Uterus (tissue), 4 donors: ENCODE data around the gene TBC1D16. TPM values are rescaled to one million over a fixed set of nuclear protein-coding genes. Genes with fewer than 3 reads are reported as not detected.

ENCODE experiments used
- DNase-seq, 2 donors: peaks; one replicate each; pipeline ENCODE4 v3.0.0-alpha.2; 2019 to 2020
- H3K27ac ChIP-seq, 2 donors: fragments of 200-600 bp; sonication (generic); 1 replicate in 1 of 2; 2 replicates in 1 of 2; pipeline ENCODE4 v1.5.1; 2016 to 2018
- H3K27me3 ChIP-seq, 2 donors: fragments of 200-600 bp; sonication (generic); one replicate each; pipeline ENCODE4 v1.5.1; 2018 to 2019; ENCODE audit warnings: control low read depth in 1 of 2
- H3K36me3 ChIP-seq, 2 donors: fragments of 200-600 bp; sonication (generic); one replicate each; pipeline ENCODE4 v1.5.1; 2019; ENCODE audit warnings: control low read depth in 1 of 2
- H3K4me1 ChIP-seq, 2 donors: fragments of 200-600 bp; sonication (generic); one replicate each; pipeline ENCODE4 v1.5.1; 2018 to 2019; ENCODE audit warnings: control low read depth in 1 of 2
- H3K4me3 ChIP-seq, 2 donors: fragments of 200-600 bp; sonication (generic); 1 replicate in 1 of 2; 2 replicates in 1 of 2; pipeline ENCODE4 v1.5.1; 2018 to 2019; ENCODE audit warnings: mild to moderate bottlenecking in 1 of 2
- H3K9me3 ChIP-seq, 2 donors: fragments of 200-600 bp; sonication (generic); one replicate each; pipeline ENCODE4 v1.5.1; 2019; ENCODE audit warnings: control low read depth in 1 of 2
- CTCF ChIP-seq, 4 experiments: fragments of 200-600 bp in 2 of 4; fragments of 450-650 bp in 2 of 4; sonication (generic) in 2 of 4; IDR thresholded peaks; one replicate each; pipeline ENCODE4 v1.5.1; 2016 to 2019; ENCODE audit warnings: antibody characterized with exemption in 4 of 4, mild to moderate bottlenecking in 2 of 4, moderate library complexity in 1 of 4
- POLR2A ChIP-seq, 2 donors: fragments of 450-650 bp; IDR thresholded peaks; one replicate each; pipeline ENCODE4 v1.6.1; 2016; ENCODE audit warnings: antibody characterized with exemption in 2 of 2, mild to moderate bottlenecking in 1 of 2, moderate library complexity in 1 of 2
- intact Hi-C: fragments of 100-400 bp; cut with DNase I; formaldehyde crosslinking; loops from one replicate; pipeline ENCODE4 v1.15.1; 2023; ENCODE audit warnings: low total_unique reads
- total RNA-seq, 4 donors: library from RNA; depleted of rRNA in 3 of 4; stranded (reverse); fragments of >200 nt in 3 of 4; gene quantifications; one replicate each; pipeline versions ENCODE4 v1.1.0 to v1.2.4, GENCODE V29; 2014 to 2023
- donor health status: DM: yes; HTN: yes; CAD: no.

TBC1D16 gene
- total RNA-seq, 4 donors from 2014 or later, result 3.8 to 58.2 (median 18.3) TPM

- H3K4me3 ChIP-seq, result no peak overlapping the region
- TF ChIP-seq CTCF (IDR thresholded peaks at IDR 0.05), result no peak
- TF ChIP-seq POLR2A (IDR thresholded peaks at IDR 0.05), result no peak
- peaks cover 11 to 16% of the 10 kb centered on the region in 2 donors for H3K27me3 ChIP-seq
- peaks cover 0 to 7% of the 10 kb centered on the region in 2 donors for H3K4me1 ChIP-seq
- no peak overlapping the region for H3K27ac ChIP-seq
- no peaks in the 10 kb centered on the region for H3K9me3 ChIP-seq
- DNase-seq, result no peak
- no peaks in the 10 kb centered on the region for H3K36me3 ChIP-seq
- intact Hi-C loops, result no loop called here
These were observed 101.6 kb downstream of the TBC1D16 start for GRCh38 chr17:79933863-79934652.

GRCh38 chr17:79932451-79933306, 103.0 kb downstream of the TBC1D16 start:
- Histone ChIP-seq H3K4me3 (no peak overlapping the region), H3K9me3 (no peaks in the 10 kb centered on the region), H3K27me3 (peaks cover 17 to 26% of the 10 kb centered on the region in 2 donors), H3K36me3 (no peaks in the 10 kb centered on the region), H3K4me1 (peaks cover 0 to 7% of the 10 kb centered on the region in 2 donors), H3K27ac (no peak overlapping the region)
- no peak for DNase-seq
- intact Hi-C loops, result no loop called here
- TF ChIP-seq POLR2A (IDR thresholded peaks at IDR 0.05), result no peak
- TF ChIP-seq CTCF (IDR thresholded peaks at IDR 0.05), result no peak

GRCh38 chr17:79931817-79932309, 103.8 kb downstream of the TBC1D16 start:
- no peak overlapping the region for H3K27ac ChIP-seq
- TF ChIP-seq CTCF (IDR thresholded peaks at IDR 0.05), result no peak
- no peak for TF ChIP-seq POLR2A (IDR thresholded peaks at IDR 0.05)
- H3K9me3 ChIP-seq, result no peaks in the 10 kb centered on the region
- H3K27me3 ChIP-seq, result peaks cover 17 to 35% of the 10 kb centered on the region in 2 donors
- DNase-seq, result no peak
- intact Hi-C loops, result no loop called here
- peaks cover 0 to 7% of the 10 kb centered on the region in 2 donors for H3K4me1 ChIP-seq
- H3K36me3 ChIP-seq, result no peaks in the 10 kb centered on the region
- H3K4me3 ChIP-seq, result no peak overlapping the region

- TF ChIP-seq CTCF (IDR thresholded peaks at IDR 0.05) (no peak), POLR2A (IDR thresholded peaks at IDR 0.05) (no peak)
- H3K36me3 ChIP-seq, result no peaks in the 10 kb centered on the region
- H3K27ac ChIP-seq, result no peak overlapping the region
- peaks cover 0 to 7% of the 10 kb centered on the region in 2 donors for H3K4me1 ChIP-seq
- no peaks in the 10 kb centered on the region for H3K9me3 ChIP-seq
- DNase-seq, result no peak
- H3K27me3 ChIP-seq, result peaks cover 17 to 38% of the 10 kb centered on the region in 2 donors
- intact Hi-C loops, result no loop called here
- no peak overlapping the region for H3K4me3 ChIP-seq
These were observed 104.5 kb downstream of the TBC1D16 start for GRCh38 chr17:79930877-79931816.
